Cardiac muscle cell (in vitro differentiated cells and primary cell): ENCODE results near the gene LAD1. TPM values are rescaled to one million over a fixed set of nuclear protein-coding genes. Genes with fewer than 3 reads are reported as not detected.

Experiments
- DNase-seq, 2 donors: peaks; one replicate each; pipeline versions ENCODE4 v3.0.0 to v3.0.0-alpha.2; 2010 to 2017; ENCODE audit warnings: low read depth in 1 of 2, low spot score in 1 of 2
- H3K27ac ChIP-seq: fragments of 200-600 bp; sonication (generic); 2 replicates; pipeline ENCODE4 v1.5.1; 2016
- H3K27me3 ChIP-seq: fragments of 200-600 bp; sonication (generic); 2 replicates; pipeline ENCODE4 v1.6.0; 2016; ENCODE audit warnings: control low read depth
- H3K36me3 ChIP-seq: fragments of 200-600 bp; sonication (generic); 2 replicates; pipeline ENCODE4 v1.5.1; 2016; ENCODE audit warnings: control low read depth
- H3K4me1 ChIP-seq: fragments of 200-600 bp; sonication (generic); 2 replicates; pipeline ENCODE4 v1.8.1; 2017; ENCODE audit warnings: low read depth, mild to moderate bottlenecking, mixed run types
- H3K4me3 ChIP-seq: fragments of 200-600 bp; sonication (generic); 2 replicates; pipeline ENCODE4 v1.5.1; 2016; ENCODE audit warnings: mild to moderate bottlenecking
- H3K9me3 ChIP-seq: fragments of 200-600 bp; sonication (generic); 2 replicates; pipeline ENCODE4 v1.5.1; 2017; ENCODE audit warnings: low read depth, mild to moderate bottlenecking, control low read depth
- CTCF ChIP-seq: IDR thresholded peaks from 2 replicates; pipeline ENCODE4 v1.5.1; 2012; ENCODE audit warnings: low read depth, mild to moderate bottlenecking, low read length
- polyA plus RNA-seq: library from polyadenylated mRNA; unstranded; fragments of >200 nt; fragmentation: Nextera tagmentation; extraction: Ambion mirVana; gene quantifications from 2 replicates; pipeline ENCODE4 v1.2.1, GENCODE V29; 2016
- total RNA-seq: library from RNA; depleted of rRNA; stranded (reverse); fragments of >200 nt; gene quantifications from 2 replicates; pipeline ENCODE4 v1.2.3, GENCODE V29; 2016

Gene LAD1
- total and polyA plus RNA-seq, 2 experiments from 2014 or later: 8.2 to 12.6 TPM

DNA sequence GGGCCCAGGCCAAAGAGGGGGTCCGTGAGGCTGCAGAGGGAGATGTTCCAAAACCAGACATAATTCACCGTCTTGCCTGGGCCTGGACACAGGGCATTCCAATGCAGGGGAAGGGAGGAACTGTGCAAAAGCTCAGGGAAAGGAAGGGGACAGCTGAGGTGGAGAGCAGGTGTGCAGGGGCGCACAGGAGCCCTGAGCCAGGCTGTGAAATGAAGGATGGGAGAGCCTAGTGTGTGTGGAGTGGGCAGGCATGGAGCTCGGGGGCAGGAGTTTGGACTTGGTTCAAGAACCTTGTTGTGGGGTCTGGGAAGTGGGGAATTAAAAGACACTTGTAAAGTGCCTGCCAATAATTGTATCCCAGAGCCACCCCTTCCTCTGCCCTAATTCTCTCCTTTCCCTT lies 20.1 kb upstream of the LAD1 start:
- DNase-seq: no peak
- Histone ChIP-seq H3K4me1 (peaks cover 63% of the 10 kb centered on the region), H3K4me3 (peak overlapping the region; percentile 48), H3K27me3 (no peaks in the 10 kb centered on the region), H3K9me3 (no peaks in the 10 kb centered on the region), H3K36me3 (peaks cover 29% of the 10 kb centered on the region), H3K27ac (peak overlapping the region; percentile 96)
- no peak for TF ChIP-seq CTCF

DNA sequence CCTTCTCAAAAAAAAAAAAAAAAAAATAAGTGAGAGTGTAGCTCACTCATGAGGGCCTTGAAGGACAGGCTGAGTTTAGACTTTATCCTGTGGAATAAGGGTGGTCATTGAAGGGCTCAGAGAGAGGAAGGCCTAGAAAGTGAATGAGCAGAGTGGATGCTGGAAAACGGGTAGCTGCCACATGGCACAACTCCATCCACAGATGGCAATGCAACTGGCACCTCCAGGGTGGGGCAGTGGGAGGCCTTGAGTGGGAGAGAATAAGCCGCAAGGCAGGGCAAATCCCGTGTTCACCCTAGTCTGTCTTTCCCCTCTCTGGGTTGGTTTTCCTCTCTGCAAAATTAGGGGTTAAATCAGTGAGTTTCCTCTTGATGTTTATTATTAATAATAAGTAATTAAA lies 19.3 kb upstream of the LAD1 start:
- Histone ChIP-seq H3K27ac (peak overlapping the region; percentile 96), H3K9me3 (no peaks in the 10 kb centered on the region), H3K36me3 (peaks cover 36% of the 10 kb centered on the region), H3K27me3 (no peaks in the 10 kb centered on the region), H3K4me1 (peaks cover 55% of the 10 kb centered on the region), H3K4me3 (peak overlapping the region; percentile 48)
- TF ChIP-seq CTCF: no peak
- DNase-seq: no peak

DNA sequence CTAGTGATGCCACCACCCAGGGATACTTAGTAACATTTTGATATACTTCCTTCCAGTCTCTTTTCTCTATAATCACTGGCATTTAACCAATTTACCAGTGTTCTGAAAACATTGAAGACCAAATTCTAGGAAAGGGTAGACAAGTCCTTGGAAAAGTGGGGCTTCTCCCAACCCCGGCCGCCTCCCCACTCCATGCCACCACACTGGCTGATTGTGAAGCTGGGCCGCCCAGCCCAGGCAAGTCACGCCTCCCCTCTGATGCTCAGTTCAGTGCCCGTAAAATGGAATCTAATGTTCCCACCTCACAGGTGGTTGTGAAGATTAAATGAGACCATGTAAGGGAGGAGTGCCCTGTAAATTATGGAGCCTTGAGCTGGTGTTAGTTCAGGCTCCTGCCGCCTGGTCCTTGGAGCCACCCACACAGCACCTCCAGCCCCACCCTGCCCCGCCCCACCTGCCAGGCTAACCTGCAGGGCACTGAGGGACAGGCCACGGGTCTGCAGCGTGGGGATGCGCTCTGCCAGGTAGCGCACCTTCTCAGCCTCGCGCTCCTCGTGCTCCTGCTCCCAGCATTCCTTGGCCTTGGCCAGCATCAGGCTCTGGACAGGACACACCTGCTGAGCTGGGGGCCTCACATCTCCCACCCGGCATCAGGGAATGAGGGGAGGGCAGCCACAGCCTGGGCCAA lies 15.1 kb upstream of the LAD1 start:
- H3K27ac ChIP-seq: peak overlapping the region; percentile 96
- no peaks in the 10 kb centered on the region for H3K27me3 ChIP-seq
- H3K4me1 ChIP-seq: peaks cover 58% of the 10 kb centered on the region
- peaks cover 77% of the 10 kb centered on the region for H3K36me3 ChIP-seq
- no peak for TF ChIP-seq CTCF
- no peak for DNase-seq
- no peak overlapping the region for H3K4me3 ChIP-seq
- H3K9me3 ChIP-seq: no peaks in the 10 kb centered on the region

DNA sequence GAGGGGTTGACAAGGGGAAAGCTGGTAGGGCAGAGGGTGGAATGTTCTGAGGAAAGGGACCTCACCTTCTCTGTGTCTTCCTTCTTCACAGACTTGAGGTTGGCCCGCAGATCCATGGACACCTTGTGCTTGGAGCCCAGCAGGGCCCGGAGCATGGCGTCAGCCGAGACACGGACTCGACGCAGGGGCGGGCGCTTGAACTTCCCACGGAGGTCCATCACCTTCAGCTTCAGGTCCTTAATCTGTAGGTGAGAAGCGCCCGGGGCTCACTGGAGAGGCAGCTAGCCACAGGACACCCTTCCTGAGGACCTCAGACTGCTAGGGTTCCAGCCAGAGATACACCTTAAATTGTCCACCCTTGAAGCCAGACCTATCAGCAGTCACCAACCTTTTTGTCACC lies 12.2 kb upstream of the LAD1 start:
- Histone ChIP-seq H3K36me3 (peaks cover 89% of the 10 kb centered on the region), H3K27me3 (no peaks in the 10 kb centered on the region), H3K27ac (peak overlapping the region; percentile 96), H3K4me1 (peaks cover 58% of the 10 kb centered on the region), H3K9me3 (no peaks in the 10 kb centered on the region), H3K4me3 (no peak overlapping the region)
- no peak for TF ChIP-seq CTCF
- no peak for DNase-seq

- H3K9me3 ChIP-seq: no peaks in the 10 kb centered on the region
- peak in 1 of 2 donors; percentile 37 for DNase-seq
Observed at GRCh38 chr1:201409440-201409839, 10.3 kb upstream of the LAD1 start.

More at GRCh38 chr1:201409440-201409839, 10.3 kb upstream of the LAD1 start:
- no peak overlapping the region for H3K4me3 ChIP-seq
- H3K27me3 ChIP-seq: no peaks in the 10 kb centered on the region
- peaks cover 50% of the 10 kb centered on the region for H3K4me1 ChIP-seq
- TF ChIP-seq CTCF: no peak
- peak overlapping the region; percentile 96 for H3K27ac ChIP-seq
- peaks cover 71% of the 10 kb centered on the region for H3K36me3 ChIP-seq
